ENCODE data around the gene KLHDC8A. TPM values are rescaled to one million over a fixed set of nuclear protein-coding genes. Genes with fewer than 3 reads are reported as not detected.
A peak's percentile ranks its signal among the peaks of the same experiment; 100 is the strongest.
"Not testable (repeated sequence)": the region's sequence is repeated elsewhere in the genome, so short reads cannot be mapped to it uniquely, and the experiment has no call there.

The KLHDC8A gene
- total and polyA plus RNA-seq, 7 donors, result 0.01 to 0.24 (median 0.03) TPM; not detected in 4

DNA sequence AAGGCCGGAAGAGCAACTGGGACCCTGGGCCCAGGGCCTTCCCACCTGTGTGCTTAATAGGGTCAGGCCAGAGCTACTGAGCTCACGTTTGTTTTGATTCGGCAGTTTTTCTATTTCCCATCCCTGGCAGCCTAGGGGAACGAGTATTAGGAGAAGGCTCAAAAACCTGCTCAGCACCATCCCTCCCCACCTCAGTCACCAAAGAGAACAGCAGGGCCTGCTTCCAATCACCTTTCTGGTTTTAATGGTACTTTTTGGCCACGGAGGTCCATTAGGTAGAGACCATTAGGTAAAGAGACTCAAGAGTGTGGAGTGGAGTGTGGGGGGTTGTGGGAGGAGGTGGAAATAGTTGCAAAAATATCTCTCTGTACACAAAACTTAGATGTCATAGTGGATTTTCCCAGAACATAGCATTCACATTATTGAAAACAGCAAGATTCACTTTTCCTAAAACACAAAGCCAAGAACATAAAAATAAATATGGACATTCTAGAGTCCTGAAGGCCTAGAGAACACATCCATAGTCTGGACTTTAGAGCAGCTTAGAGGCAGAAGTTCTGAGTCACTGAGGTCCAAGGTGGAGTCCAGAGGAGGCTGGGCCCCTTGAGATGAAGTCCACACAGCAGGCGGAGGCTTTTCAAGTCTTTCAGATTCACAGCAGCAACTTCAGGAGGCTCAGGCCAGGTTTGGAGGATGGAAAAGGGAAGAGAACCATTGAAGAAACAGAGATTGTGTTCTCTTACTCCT lies 54.7 kb downstream of the KLHDC8A start:
- Histone ChIP-seq H3K36me3 (ENCODE audit: insufficient read depth in 1 of 2, low read depth in 1 of 2) (peaks cover 2 to 43% of the 10 kb centered on the region in 2 donors), H3K9me3 (no peaks in the 10 kb centered on the region), H3K27ac (no peak overlapping the region), H3K4me3 (no peak overlapping the region), H3K27me3 (ENCODE audit: insufficient read depth in 3 of 3, low read length in 2 of 3) (no peaks in the 10 kb centered on the region), H3K4me1 (no peaks in the 10 kb centered on the region)
- ATAC-seq (no peak), DNase-seq (no peak)
- TF ChIP-seq, protein P1, sequence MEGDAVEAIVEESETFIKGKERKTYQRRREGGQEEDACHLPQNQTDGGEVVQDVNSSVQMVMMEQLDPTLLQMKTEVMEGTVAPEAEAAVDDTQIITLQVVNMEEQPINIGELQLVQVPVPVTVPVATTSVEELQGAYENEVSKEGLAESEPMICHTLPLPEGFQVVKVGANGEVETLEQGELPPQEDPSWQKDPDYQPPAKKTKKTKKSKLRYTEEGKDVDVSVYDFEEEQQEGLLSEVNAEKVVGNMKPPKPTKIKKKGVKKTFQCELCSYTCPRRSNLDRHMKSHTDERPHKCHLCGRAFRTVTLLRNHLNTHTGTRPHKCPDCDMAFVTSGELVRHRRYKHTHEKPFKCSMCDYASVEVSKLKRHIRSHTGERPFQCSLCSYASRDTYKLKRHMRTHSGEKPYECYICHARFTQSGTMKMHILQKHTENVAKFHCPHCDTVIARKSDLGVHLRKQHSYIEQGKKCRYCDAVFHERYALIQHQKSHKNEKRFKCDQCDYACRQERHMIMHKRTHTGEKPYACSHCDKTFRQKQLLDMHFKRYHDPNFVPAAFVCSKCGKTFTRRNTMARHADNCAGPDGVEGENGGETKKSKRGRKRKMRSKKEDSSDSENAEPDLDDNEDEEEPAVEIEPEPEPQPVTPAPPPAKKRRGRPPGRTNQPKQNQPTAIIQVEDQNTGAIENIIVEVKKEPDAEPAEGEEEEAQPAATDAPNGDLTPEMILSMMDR (IDR thresholded peaks at IDR 0.05), result no peak
- WGBS, 3 donors, result 76 to 79% (median 76%) methylated on average over 6 of the region's 6 CpGs
- intact Hi-C loops (cut with DNase I), result no loop called here

DNA sequence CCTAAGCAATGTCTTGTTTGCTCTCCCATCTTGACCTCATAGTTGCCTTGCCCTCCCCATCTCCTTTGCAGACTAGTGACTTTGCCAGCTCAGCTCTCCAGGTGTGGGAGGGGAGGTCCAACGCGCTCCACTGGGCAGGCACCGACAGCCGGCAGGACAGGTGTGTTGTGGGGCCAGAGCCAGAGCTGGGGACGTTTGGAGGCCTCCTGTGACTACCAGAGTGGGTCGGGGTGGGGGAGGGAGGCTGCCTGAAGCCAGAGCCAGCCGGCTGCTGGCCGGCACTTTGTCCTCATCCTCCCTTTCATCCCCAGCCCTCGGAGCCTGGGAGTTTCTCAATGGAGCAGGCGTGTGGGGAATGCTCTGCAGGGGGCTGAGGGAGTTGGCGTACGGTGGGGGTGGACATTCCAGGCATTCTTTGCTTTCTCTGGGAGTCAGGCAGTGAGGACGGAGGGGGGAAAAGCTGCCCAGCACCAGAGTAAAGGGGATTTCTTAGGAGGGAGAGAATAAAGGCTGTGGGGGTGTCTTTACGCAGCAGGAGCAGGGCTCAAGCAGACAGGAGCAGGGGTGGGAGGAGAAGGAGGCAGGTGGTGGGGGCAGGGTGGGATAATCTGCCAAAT lies 55.4 kb downstream of the KLHDC8A start:
- peak; percentile 21 to 59 (median 37) for ATAC-seq
- Histone ChIP-seq H3K27ac (no peak overlapping the region), H3K9me3 (no peaks in the 10 kb centered on the region), H3K36me3 (ENCODE audit: insufficient read depth in 1 of 2, low read depth in 1 of 2) (peaks cover 2 to 36% of the 10 kb centered on the region in 2 donors), H3K4me1 (no peaks in the 10 kb centered on the region), H3K4me3 (no peak overlapping the region), H3K27me3 (ENCODE audit: insufficient read depth in 3 of 3, low read length in 2 of 3) (no peaks in the 10 kb centered on the region)
- TF ChIP-seq, protein P1 (IDR thresholded peaks at IDR 0.05), result no peak
- intact Hi-C loops (cut with DNase I), result no loop called here
- DNase-seq, result no peak
- 24 to 38% (median 38%) methylated on average over 14 of the region's 14 CpGs for WGBS, 3 donors

DNA sequence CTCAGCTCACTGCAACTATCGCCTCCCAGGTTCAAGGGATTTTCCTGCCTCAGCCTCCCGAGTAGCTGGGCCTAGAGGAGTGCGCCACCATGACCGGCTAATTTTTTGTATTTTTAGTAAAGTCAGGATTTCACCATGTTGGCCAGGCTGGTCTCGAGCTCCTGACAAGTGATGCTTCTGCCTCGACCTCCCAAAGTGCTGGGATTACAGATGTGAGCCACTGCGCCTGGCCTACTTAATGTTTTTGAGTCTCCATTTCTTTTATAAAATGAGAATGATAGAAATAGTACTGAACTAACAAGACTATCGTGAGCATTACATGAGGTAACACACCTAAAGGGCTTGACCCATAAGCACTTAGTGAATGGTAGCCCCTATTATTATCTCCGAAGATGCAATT lies 56.6 kb downstream of the KLHDC8A start:
- Histone ChIP-seq H3K27me3 (ENCODE audit: insufficient read depth in 3 of 3, low read length in 2 of 3) (no peaks in the 10 kb centered on the region), H3K27ac (no peak overlapping the region), H3K4me1 (no peaks in the 10 kb centered on the region), H3K36me3 (ENCODE audit: insufficient read depth in 1 of 2, low read depth in 1 of 2) (peaks cover 0 to 24% of the 10 kb centered on the region in 2 donors), H3K9me3 (no peaks in the 10 kb centered on the region), H3K4me3 (no peak overlapping the region)
- TF ChIP-seq, protein P1 (IDR thresholded peaks at IDR 0.05), result no peak
- 91 to 94% (median 93%) methylated on average over 9 of the region's 9 CpGs for WGBS, 3 donors
- DNase-seq (no peak), ATAC-seq (no peak)
- intact Hi-C loops (cut with DNase I), result no loop called here

DNA sequence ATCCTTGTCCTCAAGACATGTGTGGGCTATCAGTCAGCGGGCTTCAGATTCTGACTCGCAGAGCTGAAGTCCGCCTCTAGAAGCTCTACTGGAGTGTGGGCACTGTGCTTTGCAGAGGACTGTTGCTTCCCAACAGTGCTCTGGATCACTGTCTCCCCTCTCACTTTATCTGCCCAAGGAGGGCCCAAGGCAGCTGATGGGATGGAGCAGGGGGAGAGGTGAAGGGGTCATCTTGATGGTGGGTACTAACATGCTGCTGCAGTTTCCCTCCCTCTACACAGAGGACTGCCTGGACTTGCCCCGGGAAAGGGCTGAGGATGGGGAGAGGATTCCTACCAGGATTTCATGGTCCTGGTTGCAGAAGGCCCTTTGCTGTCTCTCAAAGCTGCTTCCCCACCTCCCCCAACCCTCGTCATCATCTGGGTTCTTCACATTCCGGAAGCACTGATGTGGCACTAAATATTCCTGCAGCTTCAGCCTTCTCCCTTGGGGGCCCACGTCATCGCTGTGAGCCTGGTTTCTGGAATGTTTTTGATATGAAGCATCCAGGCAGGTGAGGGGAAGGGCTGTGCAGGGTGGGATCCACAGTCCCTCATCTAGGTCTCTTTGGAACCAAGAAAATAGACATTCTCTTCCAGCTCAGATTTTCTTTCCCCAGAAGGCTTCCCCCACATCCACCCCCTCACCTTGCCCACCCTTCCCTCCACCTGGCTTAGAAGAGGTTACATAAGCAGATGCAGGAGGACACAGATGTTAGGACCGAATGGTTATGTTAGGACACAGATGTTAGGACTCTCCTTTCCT lies 58.3 kb downstream of the KLHDC8A start:
- WGBS, 3 donors, result 66 to 71% (median 70%) methylated on average over 9 of the region's 9 CpGs
- Histone ChIP-seq H3K27ac (no peak overlapping the region), H3K4me3 (no peak overlapping the region), H3K4me1 (peaks cover 9% of the 10 kb centered on the region), H3K9me3 (no peaks in the 10 kb centered on the region), H3K27me3 (ENCODE audit: insufficient read depth in 3 of 3, low read length in 2 of 3) (no peaks in the 10 kb centered on the region), H3K36me3 (ENCODE audit: insufficient read depth in 1 of 2, low read depth in 1 of 2) (peaks cover 0 to 7% of the 10 kb centered on the region in 2 donors)
- intact Hi-C loops (cut with DNase I), result no loop called here
- DNase-seq, result no peak
- TF ChIP-seq, protein P1 (IDR thresholded peaks at IDR 0.05), result no peak
- no peak for ATAC-seq

DNA sequence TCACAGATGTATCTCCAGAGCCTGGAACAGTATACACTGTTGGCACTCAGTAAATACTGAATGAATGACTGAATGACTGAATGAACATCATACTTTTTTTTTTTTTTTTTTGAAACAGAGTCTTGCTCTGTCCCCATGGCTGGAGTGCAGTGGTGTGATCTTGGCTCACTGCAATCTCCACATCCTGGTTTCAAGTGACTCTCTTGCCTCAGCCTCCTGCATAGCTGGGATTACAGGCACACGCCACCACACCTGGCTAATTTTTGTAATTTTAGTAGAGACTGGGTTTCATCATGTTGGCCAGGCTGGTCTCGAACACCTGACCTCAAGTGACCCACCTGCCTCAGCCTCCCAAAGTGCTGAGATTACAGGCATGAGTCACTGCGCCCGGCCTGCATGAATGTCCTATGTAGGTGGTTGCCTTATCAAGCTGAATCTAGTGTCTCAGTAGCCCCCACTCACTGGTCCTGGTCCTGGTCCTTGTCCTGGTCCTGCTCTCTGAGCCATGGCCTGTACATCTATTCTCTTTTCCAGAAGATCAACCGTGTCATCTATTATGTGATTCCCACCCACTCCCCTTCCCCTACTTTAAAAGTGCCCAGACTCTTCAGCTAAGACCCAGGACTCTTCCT lies 59.1 kb downstream of the KLHDC8A start:
- H3K27ac ChIP-seq; H3K36me3 ChIP-seq (ENCODE audit: insufficient read depth in 1 of 2, low read depth in 1 of 2); H3K4me1 ChIP-seq; intact Hi-C loops (cut with DNase I); H3K9me3 ChIP-seq; H3K4me3 ChIP-seq; H3K27me3 ChIP-seq (ENCODE audit: insufficient read depth in 3 of 3, low read length in 2 of 3); DNase-seq; ATAC-seq: not testable (repeated sequence)
- 71 to 90% (median 73%) methylated on average over 5 of the region's 5 CpGs for WGBS, 3 donors

Measured in psoas muscle (tissue), 8 donors.